ENCODE data around the gene LHX4. TPM values are rescaled to one million over a fixed set of nuclear protein-coding genes. Genes with fewer than 3 reads are reported as not detected.

The LHX4 gene
- total and polyA plus RNA-seq, 5 donors = 0.02 TPM; not detected in 4

- Histone ChIP-seq H3K9me3 (ENCODE audit: control insufficient read depth, low read length) (no peaks in the 10 kb centered on the region), H3K27ac (ENCODE audit: low read length) (no peak overlapping the region), H3K4me1 (ENCODE audit: control insufficient read depth, insufficient read depth, low read length) (no peaks in the 10 kb centered on the region), H3K4me3 (ENCODE audit: low read length) (no peak overlapping the region), H3K27me3 (ENCODE audit: control insufficient read depth, insufficient read depth) (no peaks in the 10 kb centered on the region)
- DNase-seq (peak in 2 of 3 donors; percentile 42 to 74), ATAC-seq (peak; percentile 24 to 51)
- WGBS = 45% methylated on average over 8 of the region's 8 CpGs
- intact Hi-C loops (cut with DNase I) = no loop called here
Observed at GRCh38 chr1:180188091-180188506, 42.0 kb upstream of the LHX4 start.

- H3K27ac ChIP-seq (ENCODE audit: low read length) = no peak overlapping the region
- ATAC-seq = no peak
- H3K4me1 ChIP-seq (ENCODE audit: control insufficient read depth, insufficient read depth, low read length) = no peaks in the 10 kb centered on the region
- no peak for DNase-seq
- H3K4me3 ChIP-seq (ENCODE audit: low read length) = no peak overlapping the region
- H3K27me3 ChIP-seq (ENCODE audit: control insufficient read depth, insufficient read depth) = no peaks in the 10 kb centered on the region
- intact Hi-C loops (cut with DNase I) = no loop called here
- WGBS = 84% methylated on average over 8 of the region's 8 CpGs
- no peaks in the 10 kb centered on the region for H3K9me3 ChIP-seq (ENCODE audit: control insufficient read depth, low read length)
Observed at GRCh38 chr1:180188684-180189175, 41.3 kb upstream of the LHX4 start.

DNA sequence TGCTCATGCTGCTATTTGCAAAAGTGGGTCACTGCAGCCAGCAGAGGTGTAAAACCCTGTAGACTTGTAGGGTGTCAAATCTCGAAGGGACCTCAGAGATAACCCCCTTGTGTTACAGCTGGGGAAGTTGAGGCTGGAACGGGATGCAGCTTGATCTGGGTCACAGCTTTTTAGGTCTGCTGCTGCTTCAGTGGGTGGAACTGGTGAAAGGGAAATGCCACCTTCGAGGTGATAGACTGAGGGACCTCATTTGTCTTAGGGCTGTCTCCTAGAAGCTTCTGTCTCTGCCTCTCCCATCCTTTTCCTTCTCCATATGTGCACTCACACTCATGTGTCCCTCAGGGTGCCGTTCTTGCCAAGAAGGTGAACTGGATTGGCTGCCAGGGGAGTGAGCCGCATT, 40.0 kb upstream of the LHX4 start:
- intact Hi-C loops (cut with DNase I) = no loop called here
- DNase-seq = no peak
- 89% methylated on average over 5 of the region's 5 CpGs for WGBS

GRCh38 chr1:180192172-180192571, 37.9 kb upstream of the LHX4 start:
- ATAC-seq (no peak), DNase-seq (no peak)
- H3K4me3 ChIP-seq (ENCODE audit: low read length) = no peak overlapping the region
- H3K27ac ChIP-seq (ENCODE audit: low read length) = no peak overlapping the region
- intact Hi-C loops (cut with DNase I) = no loop called here
- no peaks in the 10 kb centered on the region for H3K27me3 ChIP-seq (ENCODE audit: control insufficient read depth, insufficient read depth)
- H3K4me1 ChIP-seq (ENCODE audit: control insufficient read depth, insufficient read depth, low read length) = no peaks in the 10 kb centered on the region
- H3K9me3 ChIP-seq (ENCODE audit: control insufficient read depth, low read length) = no peaks in the 10 kb centered on the region
- 87% methylated on average over 7 of the region's 7 CpGs for WGBS

More for the DNA sequence above, 40.0 kb upstream of the LHX4 start:
- no peak for ATAC-seq
- Histone ChIP-seq H3K4me1 (ENCODE audit: control insufficient read depth, insufficient read depth, low read length) (no peaks in the 10 kb centered on the region), H3K4me3 (ENCODE audit: low read length) (no peak overlapping the region), H3K27me3 (ENCODE audit: control insufficient read depth, insufficient read depth) (no peaks in the 10 kb centered on the region), H3K27ac (ENCODE audit: low read length) (no peak overlapping the region), H3K9me3 (ENCODE audit: control insufficient read depth, low read length) (no peaks in the 10 kb centered on the region)

- H3K4me1 ChIP-seq (ENCODE audit: control insufficient read depth, insufficient read depth, low read length) = no peaks in the 10 kb centered on the region
- 90% methylated on average over 18 of the region's 18 CpGs for WGBS
- H3K27ac ChIP-seq (ENCODE audit: low read length) = no peak overlapping the region
- H3K27me3 ChIP-seq (ENCODE audit: control insufficient read depth, insufficient read depth) = no peaks in the 10 kb centered on the region
- H3K4me3 ChIP-seq (ENCODE audit: low read length) = no peak overlapping the region
- ATAC-seq = no peak
- H3K9me3 ChIP-seq (ENCODE audit: control insufficient read depth, low read length) = no peaks in the 10 kb centered on the region
- no peak for DNase-seq
- intact Hi-C loops (cut with DNase I) = no loop called here
Observed at GRCh38 chr1:180193141-180194047, 36.7 kb upstream of the LHX4 start.

DNA sequence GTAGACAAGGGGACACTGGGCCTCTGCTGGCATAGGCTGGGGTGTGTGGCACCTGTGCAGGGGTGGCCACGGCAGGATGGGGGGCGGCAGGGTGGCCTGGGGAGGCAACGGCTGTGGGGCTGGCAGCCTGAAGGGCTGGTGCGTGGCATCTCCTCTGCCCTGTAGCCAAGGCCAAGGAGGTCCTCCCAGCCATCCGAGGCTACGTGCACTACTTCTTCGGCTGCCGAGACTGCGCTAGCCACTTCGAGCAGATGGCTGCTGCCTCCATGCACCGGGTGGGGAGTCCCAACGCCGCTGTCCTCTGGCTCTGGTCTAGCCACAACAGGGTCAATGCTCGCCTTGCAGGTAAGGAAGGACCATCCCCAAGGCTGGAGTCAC, 36.0 kb upstream of the LHX4 start:
- ATAC-seq = no peak
- H3K27ac ChIP-seq (ENCODE audit: low read length) = no peak overlapping the region
- 95% methylated on average over 14 of the region's 14 CpGs for WGBS
- intact Hi-C loops (cut with DNase I) = no loop called here
- H3K4me1 ChIP-seq (ENCODE audit: control insufficient read depth, insufficient read depth, low read length) = no peaks in the 10 kb centered on the region
- no peak for DNase-seq
- no peaks in the 10 kb centered on the region for H3K9me3 ChIP-seq (ENCODE audit: control insufficient read depth, low read length)
- no peak overlapping the region for H3K4me3 ChIP-seq (ENCODE audit: low read length)
- H3K27me3 ChIP-seq (ENCODE audit: control insufficient read depth, insufficient read depth) = no peaks in the 10 kb centered on the region

- H3K27me3 ChIP-seq (ENCODE audit: control insufficient read depth, insufficient read depth) = no peaks in the 10 kb centered on the region
- no peak overlapping the region for H3K4me3 ChIP-seq (ENCODE audit: low read length)
- ATAC-seq = no peak
- 76% methylated on average over 19 of the region's 19 CpGs for WGBS
- no peak overlapping the region for H3K27ac ChIP-seq (ENCODE audit: low read length)
- intact Hi-C loops (cut with DNase I) = no loop called here
- no peak for DNase-seq
- no peaks in the 10 kb centered on the region for H3K9me3 ChIP-seq (ENCODE audit: control insufficient read depth, low read length)
- H3K4me1 ChIP-seq (ENCODE audit: control insufficient read depth, insufficient read depth, low read length) = no peaks in the 10 kb centered on the region
Observed at GRCh38 chr1:180194546-180195207, 35.4 kb upstream of the LHX4 start.

DNA sequence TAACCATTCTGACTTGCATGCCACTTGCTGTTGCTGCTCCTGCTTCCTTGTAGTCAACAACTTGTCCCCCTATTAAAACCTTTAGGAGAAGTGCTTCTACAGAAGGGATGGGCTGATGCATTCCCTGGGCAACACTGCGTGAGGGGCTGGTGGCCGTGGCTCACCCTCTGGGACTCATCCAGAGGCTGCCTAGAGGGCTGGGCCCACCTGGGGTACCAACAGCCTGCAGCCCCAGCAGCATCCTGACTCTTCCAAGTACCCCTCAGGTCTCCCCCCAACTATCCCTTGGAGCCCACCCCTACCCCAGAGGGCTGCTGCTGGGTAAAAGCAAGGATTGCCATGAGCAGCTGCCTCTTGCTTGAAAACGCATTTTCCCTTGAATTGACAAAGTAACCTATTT, 34.7 kb upstream of the LHX4 start:
- WGBS = 91% methylated on average over 3 of the region's 3 CpGs
- Histone ChIP-seq H3K27me3 (ENCODE audit: control insufficient read depth, insufficient read depth) (no peaks in the 10 kb centered on the region), H3K9me3 (ENCODE audit: control insufficient read depth, low read length) (no peaks in the 10 kb centered on the region), H3K27ac (ENCODE audit: low read length) (no peak overlapping the region), H3K4me3 (ENCODE audit: low read length) (no peak overlapping the region), H3K4me1 (ENCODE audit: control insufficient read depth, insufficient read depth, low read length) (no peaks in the 10 kb centered on the region)
- no peak for DNase-seq
- no peak for ATAC-seq
- intact Hi-C loops (cut with DNase I) = no loop called here

- intact Hi-C loops (cut with DNase I) = no loop called here
- ATAC-seq (no peak), DNase-seq (no peak)
- Histone ChIP-seq H3K27me3 (ENCODE audit: control insufficient read depth, insufficient read depth) (no peaks in the 10 kb centered on the region), H3K4me1 (ENCODE audit: control insufficient read depth, insufficient read depth, low read length) (no peaks in the 10 kb centered on the region), H3K9me3 (ENCODE audit: control insufficient read depth, low read length) (no peaks in the 10 kb centered on the region), H3K27ac (ENCODE audit: low read length) (no peak overlapping the region), H3K4me3 (ENCODE audit: low read length) (no peak overlapping the region)
- WGBS = 89% methylated on average over 9 of the region's 9 CpGs
Observed at GRCh38 chr1:180195916-180196315, 34.1 kb upstream of the LHX4 start.

DNA sequence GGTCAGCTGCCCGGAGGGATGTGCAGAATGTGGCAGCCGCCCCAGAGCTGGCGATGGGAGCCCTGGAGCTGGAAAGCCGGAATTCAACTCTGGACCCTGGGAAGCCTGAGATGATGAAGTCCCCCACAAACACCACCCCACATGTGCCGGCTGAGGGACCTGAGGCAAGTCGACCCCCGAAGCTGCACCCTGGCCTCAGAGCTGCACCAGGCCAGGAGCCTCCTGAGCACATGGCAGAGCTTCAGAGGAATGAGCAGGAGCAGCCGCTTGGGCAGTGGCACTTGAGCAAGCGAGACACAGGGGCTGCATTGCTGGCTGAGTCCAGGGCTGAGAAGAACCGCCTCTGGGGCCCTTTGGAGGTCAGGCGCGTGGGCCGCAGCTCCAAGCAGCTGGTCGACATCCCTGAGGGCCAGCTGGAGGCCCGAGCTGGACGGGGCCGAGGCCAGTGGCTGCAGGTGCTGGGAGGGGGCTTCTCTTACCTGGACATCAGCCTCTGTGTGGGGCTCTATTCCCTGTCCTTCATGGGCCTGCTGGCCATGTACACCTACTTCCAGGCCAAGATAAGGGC, 33.5 kb upstream of the LHX4 start:
- Histone ChIP-seq H3K9me3 (ENCODE audit: control insufficient read depth, low read length) (no peaks in the 10 kb centered on the region), H3K4me3 (ENCODE audit: low read length) (no peak overlapping the region), H3K27ac (ENCODE audit: low read length) (no peak overlapping the region), H3K27me3 (ENCODE audit: control insufficient read depth, insufficient read depth) (no peaks in the 10 kb centered on the region), H3K4me1 (ENCODE audit: control insufficient read depth, insufficient read depth, low read length) (no peaks in the 10 kb centered on the region)
- DNase-seq (no peak), ATAC-seq (no peak)
- intact Hi-C loops (cut with DNase I) = no loop called here
- WGBS = 88% methylated on average over 17 of the region's 17 CpGs

DNA sequence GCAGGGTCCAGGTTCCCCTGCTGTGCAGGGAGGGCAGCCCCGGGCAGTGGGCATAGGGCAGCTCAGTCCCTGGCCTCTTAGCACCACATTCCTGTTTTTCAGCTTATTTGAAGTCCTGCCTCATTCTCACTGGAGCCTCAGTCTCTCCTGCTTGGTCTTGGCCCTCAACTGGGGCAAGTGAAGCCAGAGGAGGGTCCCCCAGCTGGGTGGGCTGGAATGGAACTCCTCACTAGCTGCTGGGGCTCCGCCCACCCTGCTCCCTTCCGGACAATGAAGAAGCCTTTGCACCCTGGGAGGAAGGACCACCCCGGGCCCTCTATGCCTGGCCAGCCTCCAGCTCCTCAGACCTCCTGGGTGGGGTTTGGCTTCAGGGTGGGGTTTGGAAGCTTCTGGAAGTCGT, 32.8 kb upstream of the LHX4 start:
- 72% methylated on average over 5 of the region's 5 CpGs for WGBS
- intact Hi-C loops (cut with DNase I) = no loop called here
- Histone ChIP-seq H3K4me1 (ENCODE audit: control insufficient read depth, insufficient read depth, low read length) (no peaks in the 10 kb centered on the region), H3K9me3 (ENCODE audit: control insufficient read depth, low read length) (no peaks in the 10 kb centered on the region), H3K27me3 (ENCODE audit: control insufficient read depth, insufficient read depth) (no peaks in the 10 kb centered on the region), H3K27ac (ENCODE audit: low read length) (no peak overlapping the region), H3K4me3 (ENCODE audit: low read length) (no peak overlapping the region)
- DNase-seq = no peak
- ATAC-seq = no peak

All from right cardiac atrium (tissue), 5 donors.